HCT116 (cell line): ENCODE results near the gene POLA1. TPM values are rescaled to one million over a fixed set of nuclear protein-coding genes. Genes with fewer than 3 reads are reported as not detected.

Experiments
- ATAC-seq: fragments of 200-7000 bp; cut with Tn5 transposase; 2 replicates; pipeline ENCODE4 v1.9.1; 2020; ENCODE audit warnings: mild to moderate bottlenecking, moderate library complexity
- BruUV-seq: library from RNA; stranded (reverse); fragments of 400-500 nt; replicated peaks from 2 replicates; lab custom pipeline; 2021; lab: Mats Ljungman, UMichigan
- CTCF ChIA-PET: fragments of 300-600 bp; sonication (Branson Sonifier 250); formaldehyde crosslinking; loops from one replicate; lab custom pipeline; 2021; ENCODE audit warnings: antibody characterized with exemption; lab: Charles Lee
- POLR2A ChIA-PET: fragments of 300-600, 350-600 bp; sonication (Branson Sonifier 250); formaldehyde crosslinking; loops from one replicate; lab custom pipeline; 2021; ENCODE audit warnings: antibody characterized with exemption; lab: Charles Lee
- RAD21 ChIA-PET, 2 experiments: fragments of 300-600 bp; sonication (Branson Sonifier 250); formaldehyde crosslinking; loops; one replicate each; lab custom pipeline; 2023; ENCODE audit warnings: low total read pairs in 2 of 2; ENCODE audit not compliant: uncharacterized antibody in 2 of 2, unreplicated experiment in 2 of 2, low non-redundant PET in 1 of 2; lab: Charles Lee
- DNase-seq: peaks from one replicate; pipeline ENCODE4 v3.0.0-alpha.2; 2010; ENCODE audit warnings: low read depth, low spot score
- H2AFZ ChIP-seq: fragments of 200-600 bp; shearing (Covaris generic), sonication (generic); 2 replicates; pipeline ENCODE4 v1.6.1; 2017; ENCODE audit warnings: low read depth, mixed run types, mixed read lengths, antibody characterized with exemption, low read length; ENCODE audit not compliant: poor library complexity, severe bottlenecking
- H3K27ac ChIP-seq: 2 replicates; pipeline ENCODE4 v1.5.1; 2012; ENCODE audit warnings: low read depth, low read length
- H3K27me3 ChIP-seq: fragments of 200-600 bp; sonication (generic); 2 replicates; pipeline ENCODE4 v1.6.1; 2016; ENCODE audit warnings: mixed run types, low read length, mixed read lengths; ENCODE audit not compliant: insufficient read depth
- H3K36me3 ChIP-seq, 2 experiments: fragments of 200-500 bp in 1 of 2; fragments of 200-600 bp in 1 of 2; sonication (Bioruptor generic) in 1 of 2; sonication (generic) in 1 of 2; 2 replicates each; pipeline versions ENCODE4 v1.5.1 to v1.6.1; 2014 to 2016; ENCODE audit warnings: low read length in 2 of 2, inconsistent platforms in 1 of 2, mixed read lengths in 1 of 2, mixed run types in 1 of 2; ENCODE audit not compliant: insufficient read depth in 2 of 2, control insufficient read depth in 1 of 2
- H3K4me1 ChIP-seq, 2 experiments: fragments of 200-600 bp in 1 of 2; sonication (generic) in 1 of 2; 2 replicates each; pipeline versions ENCODE4 v1.5.1 to v1.6.1; 2012 to 2017; ENCODE audit warnings: low read length in 2 of 2, inconsistent platforms in 1 of 2, mild to moderate bottlenecking in 1 of 2, mixed read lengths in 1 of 2, mixed run types in 1 of 2, moderate library complexity in 1 of 2; ENCODE audit not compliant: insufficient read depth in 2 of 2, control insufficient read depth in 1 of 2
- H3K4me2 ChIP-seq: fragments of 200-600 bp; sonication (generic); 2 replicates; pipeline ENCODE4 v1.6.1; 2017; ENCODE audit warnings: mixed run types, low read length, mixed read lengths
- H3K4me3 ChIP-seq, 2 experiments: fragments of 200-600 bp in 1 of 2; sonication (generic) in 1 of 2; replicated peaks in 1 of 2; 2 replicates each; pipeline ENCODE4 v1.5.1; 2011 to 2016; ENCODE audit warnings: low read length in 2 of 2, control low read depth in 1 of 2, low read depth in 1 of 2, mild to moderate bottlenecking in 1 of 2, mixed read lengths in 1 of 2, mixed run types in 1 of 2
- H3K79me2 ChIP-seq: fragments of 200-600 bp; sonication (generic); 2 replicates; pipeline ENCODE4 v1.6.1; 2017; ENCODE audit warnings: mild to moderate bottlenecking, mixed run types, low read length, moderate library complexity, mixed read lengths; ENCODE audit not compliant: insufficient read depth
- H3K9ac ChIP-seq: fragments of 200-600 bp; sonication (generic); 2 replicates; pipeline ENCODE4 v1.6.1; 2016; ENCODE audit warnings: low read length, mixed read lengths
- H3K9me2 ChIP-seq: fragments of 200-600 bp; sonication (generic), shearing (Covaris generic); 2 replicates; pipeline ENCODE4 v1.6.1; 2017; ENCODE audit warnings: mixed run types, mild to moderate bottlenecking, moderate library complexity; ENCODE audit not compliant: insufficient read depth
- H3K9me3 ChIP-seq, 2 experiments: fragments of 200-500 bp in 1 of 2; fragments of 200-600 bp in 1 of 2; sonication (Bioruptor generic) in 1 of 2; sonication (generic) in 1 of 2; 2 replicates each; pipeline ENCODE4 v1.6.1; 2014 to 2017; ENCODE audit warnings: low read length in 2 of 2, mixed read lengths in 2 of 2, inconsistent platforms in 1 of 2, low read depth in 1 of 2, mild to moderate bottlenecking in 1 of 2, mixed run types in 1 of 2, moderate library complexity in 1 of 2; ENCODE audit not compliant: control insufficient read depth in 1 of 2, insufficient read depth in 1 of 2
- H4K20me1 ChIP-seq: fragments of 200-600 bp; sonication (generic), shearing (Covaris generic); 2 replicates; pipeline ENCODE4 v1.6.1; 2017; ENCODE audit warnings: mixed run types, mild to moderate bottlenecking, moderate library complexity; ENCODE audit not compliant: insufficient read depth
- ELF1 ChIP-seq: IDR thresholded peaks from 2 replicates; pipeline ENCODE4 v1.6.1; 2012; ENCODE audit warnings: low read depth, borderline replicate concordance
- EZH2phosphoT487 ChIP-seq: fragments of 200-600 bp; IDR thresholded peaks from 2 replicates; pipeline ENCODE4 v1.6.1; 2018; ENCODE audit warnings: antibody characterized with exemption, borderline replicate concordance
- FOSL1 ChIP-seq: IDR thresholded peaks from 2 replicates; pipeline ENCODE4 v1.6.1; 2012; ENCODE audit warnings: low read depth
- RAD21 ChIP-seq: IDR thresholded peaks from 2 replicates; pipeline ENCODE4 v1.6.1; 2012; ENCODE audit warnings: low read depth, mild to moderate bottlenecking
- TCF7L2 ChIP-seq: IDR thresholded peaks from 2 replicates; pipeline ENCODE4 v1.7.0; 2011; ENCODE audit warnings: borderline replicate concordance, inconsistent platforms; ENCODE audit not compliant: insufficient read depth, insufficient read length; ENCODE audit errors: extremely low read depth
- YY1 ChIP-seq: IDR thresholded peaks from 2 replicates; pipeline ENCODE4 v1.6.1; 2011; ENCODE audit warnings: low read length, low read depth, moderate library complexity, mild to moderate bottlenecking; ENCODE audit not compliant: insufficient replicate concordance; ENCODE audit errors: extremely low read depth
- ZFX ChIP-seq: fragments of 450-650 bp; IDR thresholded peaks from 2 replicates; pipeline ENCODE4 v1.6.1; 2017
- ZNF274 ChIP-seq: fragments of 200-500 bp; sonication (Bioruptor generic); IDR thresholded peaks from 2 replicates; pipeline ENCODE4 v1.6.1; 2014; ENCODE audit warnings: mild to moderate bottlenecking, low read depth, low read length, inconsistent platforms
- intact Hi-C: fragments of 100-400 bp; cut with micrococcal nuclease; formaldehyde crosslinking; loops from 2 replicates; pipeline ENCODE4 v1.10.0; 2022
- total RNA-seq: library from RNA; stranded (reverse); gene quantifications from one replicate; pipeline ENCODE4 v1.2.1, GENCODE V29; 2021; ENCODE audit not compliant: unreplicated experiment
- TF ChIP-seq, protein P1 (sequence below): IDR thresholded peaks from 2 replicates; pipeline ENCODE4 v1.6.1; 2012; ENCODE audit warnings: low read depth
- TF ChIP-seq, protein P2 (sequence below): IDR thresholded peaks from 2 replicates; pipeline ENCODE4 v1.6.1; 2012
- TF ChIP-seq, protein P3 (sequence below): IDR thresholded peaks from 2 replicates; pipeline ENCODE4 v1.6.1; 2012
- TF ChIP-seq, protein P4 (sequence below), 3 experiments: fragments of 200-600 bp in 1 of 3; sonication (generic) in 1 of 3; IDR thresholded peaks in 2 of 3; conservative IDR thresholded peaks in 1 of 3; 2 replicates each; pipeline ENCODE4 v1.5.1; 2012 to 2017; ENCODE audit warnings: low read depth in 2 of 3, low read length in 2 of 3, antibody characterized with exemption in 1 of 3, borderline replicate concordance in 1 of 3, control low read depth in 1 of 3, mild to moderate bottlenecking in 1 of 3, mixed read lengths in 1 of 3, mixed run types in 1 of 3, moderate library complexity in 1 of 3; ENCODE audit not compliant: insufficient read depth in 1 of 3

POLA1 gene
- total RNA-seq, 1 experiment from 2014 or later: 27.0 TPM

DNA sequence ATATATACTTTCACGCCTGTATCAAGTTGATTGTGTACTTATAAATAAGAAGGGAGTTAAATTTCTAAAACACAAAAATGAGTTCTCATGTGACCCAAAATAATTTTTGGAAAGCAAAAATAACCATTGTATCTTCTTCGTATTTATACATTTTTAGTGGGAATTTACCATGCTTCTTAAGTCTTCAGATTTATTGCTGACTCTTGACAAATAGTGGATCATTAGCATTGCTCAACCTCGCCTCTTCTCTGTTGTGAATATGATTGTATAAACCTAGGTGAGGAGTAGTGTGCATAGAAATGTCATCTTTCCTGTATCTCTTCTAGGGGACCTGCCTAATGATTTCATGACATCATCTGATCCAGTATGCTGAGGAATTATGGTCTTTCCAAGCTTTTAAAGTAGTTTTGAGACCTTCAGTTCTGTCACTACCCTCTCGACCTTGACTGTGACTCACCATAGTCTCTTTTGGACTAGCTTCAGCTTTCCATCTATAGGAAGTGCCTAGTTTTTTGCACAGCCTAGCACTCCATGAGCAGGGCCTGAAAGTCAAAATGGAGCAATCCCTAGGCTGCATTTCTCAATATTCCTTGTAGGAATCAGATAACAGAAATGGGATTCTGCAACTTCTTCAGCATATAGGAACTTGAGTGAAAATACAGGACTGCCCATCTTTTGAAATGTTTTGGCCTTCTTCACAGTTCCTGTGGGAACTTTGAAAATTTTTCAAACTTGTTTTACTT is 164.5 kb downstream of the POLA1 start:
- CTCF ChIA-PET: no interaction called here
- Histone ChIP-seq H3K9me2 (no peaks in the 10 kb centered on the region), H3K9ac (no peak overlapping the region), H3K4me3 (no peak overlapping the region), H3K27me3 (no peaks in the 10 kb centered on the region), H2AFZ (no peak overlapping the region), H3K9me3 (no peaks in the 10 kb centered on the region), H3K36me3 (no peaks in the 10 kb centered on the region), H3K27ac (no peak overlapping the region), H3K79me2 (no peaks in the 10 kb centered on the region), H3K4me1 (no peaks in the 10 kb centered on the region), H3K4me2 (no peak overlapping the region), H4K20me1 (no peaks in the 10 kb centered on the region)
- no peak for ATAC-seq
- RAD21 ChIA-PET: no interaction called here
- no TSS peak for BruUV-seq
- no peak for DNase-seq
- TF ChIP-seq ZNF274 (no peak), EZH2phosphoT487 (no peak), FOSL1 (no peak), TCF7L2 (no peak), RAD21 (no peak), ELF1 (no peak), ZFX (no peak), YY1 (no peak)
- TF ChIP-seq, protein P1, sequence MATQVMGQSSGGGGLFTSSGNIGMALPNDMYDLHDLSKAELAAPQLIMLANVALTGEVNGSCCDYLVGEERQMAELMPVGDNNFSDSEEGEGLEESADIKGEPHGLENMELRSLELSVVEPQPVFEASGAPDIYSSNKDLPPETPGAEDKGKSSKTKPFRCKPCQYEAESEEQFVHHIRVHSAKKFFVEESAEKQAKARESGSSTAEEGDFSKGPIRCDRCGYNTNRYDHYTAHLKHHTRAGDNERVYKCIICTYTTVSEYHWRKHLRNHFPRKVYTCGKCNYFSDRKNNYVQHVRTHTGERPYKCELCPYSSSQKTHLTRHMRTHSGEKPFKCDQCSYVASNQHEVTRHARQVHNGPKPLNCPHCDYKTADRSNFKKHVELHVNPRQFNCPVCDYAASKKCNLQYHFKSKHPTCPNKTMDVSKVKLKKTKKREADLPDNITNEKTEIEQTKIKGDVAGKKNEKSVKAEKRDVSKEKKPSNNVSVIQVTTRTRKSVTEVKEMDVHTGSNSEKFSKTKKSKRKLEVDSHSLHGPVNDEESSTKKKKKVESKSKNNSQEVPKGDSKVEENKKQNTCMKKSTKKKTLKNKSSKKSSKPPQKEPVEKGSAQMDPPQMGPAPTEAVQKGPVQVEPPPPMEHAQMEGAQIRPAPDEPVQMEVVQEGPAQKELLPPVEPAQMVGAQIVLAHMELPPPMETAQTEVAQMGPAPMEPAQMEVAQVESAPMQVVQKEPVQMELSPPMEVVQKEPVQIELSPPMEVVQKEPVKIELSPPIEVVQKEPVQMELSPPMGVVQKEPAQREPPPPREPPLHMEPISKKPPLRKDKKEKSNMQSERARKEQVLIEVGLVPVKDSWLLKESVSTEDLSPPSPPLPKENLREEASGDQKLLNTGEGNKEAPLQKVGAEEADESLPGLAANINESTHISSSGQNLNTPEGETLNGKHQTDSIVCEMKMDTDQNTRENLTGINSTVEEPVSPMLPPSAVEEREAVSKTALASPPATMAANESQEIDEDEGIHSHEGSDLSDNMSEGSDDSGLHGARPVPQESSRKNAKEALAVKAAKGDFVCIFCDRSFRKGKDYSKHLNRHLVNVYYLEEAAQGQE: no peak
- TF ChIP-seq, protein P2, sequence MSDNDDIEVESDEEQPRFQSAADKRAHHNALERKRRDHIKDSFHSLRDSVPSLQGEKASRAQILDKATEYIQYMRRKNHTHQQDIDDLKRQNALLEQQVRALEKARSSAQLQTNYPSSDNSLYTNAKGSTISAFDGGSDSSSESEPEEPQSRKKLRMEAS: no peak
- TF ChIP-seq, protein P3, sequence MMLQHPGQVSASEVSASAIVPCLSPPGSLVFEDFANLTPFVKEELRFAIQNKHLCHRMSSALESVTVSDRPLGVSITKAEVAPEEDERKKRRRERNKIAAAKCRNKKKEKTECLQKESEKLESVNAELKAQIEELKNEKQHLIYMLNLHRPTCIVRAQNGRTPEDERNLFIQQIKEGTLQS: no peak
- TF ChIP-seq, protein P4, sequence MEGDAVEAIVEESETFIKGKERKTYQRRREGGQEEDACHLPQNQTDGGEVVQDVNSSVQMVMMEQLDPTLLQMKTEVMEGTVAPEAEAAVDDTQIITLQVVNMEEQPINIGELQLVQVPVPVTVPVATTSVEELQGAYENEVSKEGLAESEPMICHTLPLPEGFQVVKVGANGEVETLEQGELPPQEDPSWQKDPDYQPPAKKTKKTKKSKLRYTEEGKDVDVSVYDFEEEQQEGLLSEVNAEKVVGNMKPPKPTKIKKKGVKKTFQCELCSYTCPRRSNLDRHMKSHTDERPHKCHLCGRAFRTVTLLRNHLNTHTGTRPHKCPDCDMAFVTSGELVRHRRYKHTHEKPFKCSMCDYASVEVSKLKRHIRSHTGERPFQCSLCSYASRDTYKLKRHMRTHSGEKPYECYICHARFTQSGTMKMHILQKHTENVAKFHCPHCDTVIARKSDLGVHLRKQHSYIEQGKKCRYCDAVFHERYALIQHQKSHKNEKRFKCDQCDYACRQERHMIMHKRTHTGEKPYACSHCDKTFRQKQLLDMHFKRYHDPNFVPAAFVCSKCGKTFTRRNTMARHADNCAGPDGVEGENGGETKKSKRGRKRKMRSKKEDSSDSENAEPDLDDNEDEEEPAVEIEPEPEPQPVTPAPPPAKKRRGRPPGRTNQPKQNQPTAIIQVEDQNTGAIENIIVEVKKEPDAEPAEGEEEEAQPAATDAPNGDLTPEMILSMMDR (IDR thresholded peaks at IDR 0.05 in 2 of 3, conservative IDR thresholded peaks at IDR 0.05 in 1 of 3; ENCODE audit: borderline replicate concordance in 1 of 3, insufficient read depth in 1 of 3, low read depth in 2 of 3, low read length in 2 of 3): no peak
- intact Hi-C loops: no loop called here
- POLR2A ChIA-PET: no interaction called here
